CD1c-positive myeloid dendritic cell (primary cell): ENCODE measurements around the gene PSMA1.
A peak's percentile ranks its signal among the peaks of the same experiment; 100 is the strongest.
"Not testable (repeated sequence)": the region's sequence is repeated elsewhere in the genome, so short reads cannot be mapped to it uniquely, and the experiment has no call there.

Source experiments
- DNase-seq: peaks from one replicate; pipeline ENCODE4 v3.0.0-alpha.2; 2016; ENCODE audit errors: extremely low spot score

PSMA1 gene

DNA sequence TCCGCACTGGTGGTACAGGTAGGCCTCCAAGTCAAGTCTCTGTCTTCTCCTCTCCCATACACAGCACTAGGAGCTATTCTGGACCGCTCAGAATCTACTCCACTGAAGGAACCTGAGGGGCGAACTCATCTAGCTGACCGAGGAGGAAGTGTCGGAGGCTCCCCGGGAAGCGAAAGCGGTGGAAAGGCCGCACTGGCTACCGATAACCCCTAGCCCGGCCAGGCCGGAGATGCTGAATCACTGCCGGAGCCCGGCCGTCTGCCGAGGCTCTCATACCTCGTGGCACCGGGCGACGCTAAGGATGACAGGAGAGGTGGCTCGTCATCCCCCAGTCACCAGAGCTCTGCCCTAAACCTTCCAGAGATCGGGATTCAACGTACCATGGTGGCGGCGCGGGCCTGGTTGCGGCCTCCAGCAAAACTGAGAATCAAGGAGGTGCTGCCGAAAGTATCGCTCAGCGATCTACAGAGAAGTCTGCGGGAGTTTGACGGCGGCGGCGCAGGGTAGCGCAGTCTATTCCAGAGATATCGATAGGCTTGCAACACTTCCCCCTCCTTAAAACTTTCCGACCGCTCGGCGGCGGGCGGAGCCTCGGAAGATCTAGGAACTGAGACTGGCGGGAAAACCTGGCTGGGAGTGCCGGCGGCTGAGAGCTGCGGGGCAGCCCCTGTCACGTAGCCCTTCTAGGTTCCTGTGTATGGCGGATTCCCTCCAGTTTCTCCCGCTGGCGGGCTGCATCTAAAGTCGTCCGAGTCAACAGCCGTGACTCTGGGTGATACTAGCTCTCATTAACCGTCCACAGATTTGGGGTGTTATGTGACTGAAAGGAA lies at the start of gene PSMA1:
Gene PSMA1 (minus strand): TSS at position 470 of the 830 bp plus-strand sequence. CDS start 87 bp downstream, at position 383.
- peak; percentile 97 for DNase-seq

DNA sequence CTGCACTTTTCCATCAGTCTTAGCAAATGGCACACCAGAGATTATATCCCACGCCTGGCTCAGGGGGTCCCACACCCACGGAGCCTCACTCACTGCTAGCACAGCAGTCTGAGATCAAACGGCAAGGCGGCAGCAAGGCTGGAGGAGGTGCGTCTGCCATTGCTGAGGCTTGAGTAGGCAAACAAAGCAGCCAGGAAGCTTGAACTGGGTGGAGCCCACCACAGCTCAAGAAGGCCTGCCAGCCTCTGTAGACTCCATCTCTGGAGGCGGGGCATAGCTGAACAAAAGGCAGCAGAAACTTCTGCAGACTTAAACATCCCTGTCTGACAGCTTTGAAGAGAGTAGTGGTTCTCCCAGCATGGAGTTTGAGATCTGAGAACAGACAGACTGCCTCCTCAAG lies 49.3 kb upstream of the PSMA1 start:
- not testable (repeated sequence) for DNase-seq

DNA sequence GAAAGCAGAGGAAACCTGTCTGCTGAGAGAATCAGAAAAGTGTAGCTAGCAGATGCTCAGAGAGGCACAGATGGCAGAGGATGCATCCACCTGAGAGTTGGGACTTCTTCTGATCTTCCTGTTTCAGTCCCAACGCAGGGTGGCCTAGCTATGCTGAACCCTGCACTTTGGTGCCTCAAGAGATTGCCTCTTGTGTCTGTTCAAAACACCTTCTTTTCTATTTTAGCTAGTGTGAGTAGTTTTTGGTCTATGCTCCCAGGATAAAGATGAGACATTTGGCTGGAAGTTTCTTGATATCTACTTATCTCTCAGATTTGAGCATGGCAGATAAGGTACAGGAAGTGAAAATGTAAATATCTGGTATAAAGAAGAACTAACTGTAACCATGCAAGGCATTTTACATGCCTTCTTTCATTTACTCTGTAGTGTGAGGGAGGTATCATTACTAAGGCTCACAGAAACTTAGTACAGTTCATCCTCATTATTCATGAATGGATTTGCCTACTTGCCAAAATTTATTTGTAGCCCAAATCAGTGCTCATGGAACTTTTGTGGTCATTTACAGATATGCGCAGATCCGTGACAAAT lies 47.0 kb upstream of the PSMA1 start:
- DNase-seq = no peak

DNA sequence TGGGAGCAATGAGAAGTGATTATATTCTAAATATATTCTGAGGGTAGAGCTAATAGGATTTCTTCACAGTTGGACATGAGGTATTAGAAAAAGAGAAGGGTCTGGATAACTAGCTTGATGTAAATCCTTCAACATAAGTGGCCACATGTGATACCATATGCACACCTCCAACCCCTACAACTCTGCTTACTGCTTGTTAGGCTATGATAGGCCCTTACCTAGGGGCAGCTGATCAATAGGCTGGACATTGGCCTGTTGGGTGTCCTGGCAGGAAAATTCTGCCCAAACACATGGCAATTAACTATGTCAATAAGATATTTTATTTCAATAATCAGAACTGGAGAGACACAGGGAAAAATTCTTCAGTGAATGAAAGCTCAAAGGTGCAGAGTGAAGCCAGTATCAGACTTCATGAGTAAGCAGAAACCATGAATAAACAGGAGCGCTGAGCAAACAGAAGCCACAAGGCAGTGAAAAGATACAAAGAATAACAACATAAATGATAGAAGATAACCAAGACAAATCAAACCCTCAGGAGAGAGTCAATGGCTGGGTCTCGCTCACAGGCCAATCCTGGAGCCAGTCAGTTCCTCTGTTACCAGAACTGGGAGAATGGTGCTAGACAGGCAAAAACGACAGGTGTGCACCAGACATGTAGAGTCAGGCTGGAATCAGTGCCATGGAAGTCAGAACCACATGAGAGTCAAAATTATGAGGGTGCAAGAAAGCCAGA lies 46.3 kb upstream of the PSMA1 start:
- no peak for DNase-seq

DNA sequence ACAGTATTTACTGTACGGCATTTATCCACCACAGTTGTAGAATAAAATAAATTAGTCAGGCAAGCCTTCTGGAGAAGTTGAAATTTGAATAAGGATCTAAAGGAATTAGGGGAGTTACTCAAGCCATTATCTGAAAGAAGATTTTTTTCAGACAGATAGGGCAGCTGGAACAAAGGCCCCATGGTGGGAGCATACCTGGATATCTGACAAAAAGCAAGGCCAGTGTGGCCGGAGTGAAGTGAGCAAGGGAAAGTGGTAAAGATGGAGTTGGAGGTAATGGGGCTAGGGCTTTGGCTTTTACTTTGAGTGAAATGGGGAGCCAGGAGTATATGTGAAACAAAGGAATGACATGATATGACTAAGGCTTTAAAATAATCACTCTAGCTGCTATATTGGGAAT lies 45.7 kb upstream of the PSMA1 start:
- no peak for DNase-seq

DNA sequence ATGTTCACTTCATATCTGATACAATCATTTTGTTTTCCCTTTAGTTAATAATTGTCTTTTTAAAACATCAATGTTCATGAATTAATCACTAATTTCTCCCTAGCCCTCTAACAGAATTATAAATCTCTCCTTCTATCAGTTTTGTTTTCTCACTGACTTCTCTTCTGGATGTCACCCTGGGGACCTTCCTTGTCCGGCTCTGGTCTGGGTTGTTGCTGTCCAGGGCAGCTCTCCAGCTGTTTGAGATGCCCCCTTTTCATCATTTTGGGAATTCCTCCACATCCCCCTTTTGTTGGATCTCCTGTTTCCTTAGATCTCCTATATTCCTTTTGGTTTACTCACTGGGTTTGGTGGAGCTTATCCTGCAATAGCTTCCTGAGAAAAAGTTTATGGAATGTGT lies 35.6 kb upstream of the PSMA1 start:
- no peak for DNase-seq

DNA sequence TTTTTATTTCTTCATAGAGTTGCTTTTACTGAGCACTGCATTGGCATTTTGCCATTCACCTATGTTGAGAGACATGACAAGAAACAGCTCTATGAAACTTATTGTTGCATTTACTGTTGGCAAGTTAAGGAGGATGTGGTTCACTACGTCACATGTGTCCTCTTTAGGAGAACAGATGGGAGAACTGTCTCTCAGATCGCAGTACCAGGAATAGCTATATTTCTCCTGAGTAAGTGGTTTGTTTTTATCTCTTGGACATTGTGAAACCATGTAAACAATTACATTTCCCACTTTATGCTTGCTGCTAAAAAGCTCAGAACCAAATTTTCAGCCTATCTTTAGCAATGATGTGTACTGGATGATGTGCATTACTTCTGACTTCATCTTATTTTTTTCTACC lies 34.8 kb upstream of the PSMA1 start:
- DNase-seq = peak; percentile 33

DNA sequence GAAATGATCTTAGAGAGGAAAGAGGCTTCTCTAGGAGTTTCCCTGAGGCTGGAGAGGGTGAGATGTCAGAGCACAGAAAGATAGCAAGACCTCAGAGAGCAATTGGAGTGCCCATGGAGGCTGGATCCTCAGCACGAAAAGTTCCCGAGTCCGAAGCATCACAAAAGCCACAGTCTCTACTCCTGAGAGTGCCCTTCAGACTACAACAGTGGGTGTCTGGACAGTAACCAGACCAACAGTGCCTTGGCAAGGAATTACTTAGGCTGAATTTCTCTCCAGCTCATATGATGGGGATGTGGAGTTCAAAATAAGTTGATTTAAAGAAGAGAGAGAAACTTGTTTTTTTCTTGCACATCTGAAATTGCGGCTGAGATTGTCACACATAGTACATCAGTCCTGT lies 31.9 kb upstream of the PSMA1 start:
- DNase-seq = no peak

DNA sequence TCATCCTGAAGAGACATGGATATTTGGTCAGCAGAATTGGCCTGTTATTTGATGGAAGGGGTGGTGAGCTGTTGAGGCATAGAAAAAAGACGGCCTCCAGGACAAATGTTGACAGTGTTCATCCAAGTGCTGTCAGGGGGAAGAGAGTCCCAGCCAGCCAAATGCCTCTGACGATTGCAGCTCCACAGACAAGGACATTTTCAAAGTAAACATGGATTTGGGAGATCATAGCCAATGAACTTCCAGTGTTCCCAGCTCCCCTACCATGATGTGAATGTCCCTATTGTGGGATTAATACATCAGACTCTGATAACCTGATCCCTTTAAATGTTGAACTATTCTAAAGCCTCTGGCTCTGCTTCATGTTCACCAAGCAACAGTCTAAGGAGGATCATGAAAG lies 31.2 kb upstream of the PSMA1 start:
- DNase-seq = no peak

DNA sequence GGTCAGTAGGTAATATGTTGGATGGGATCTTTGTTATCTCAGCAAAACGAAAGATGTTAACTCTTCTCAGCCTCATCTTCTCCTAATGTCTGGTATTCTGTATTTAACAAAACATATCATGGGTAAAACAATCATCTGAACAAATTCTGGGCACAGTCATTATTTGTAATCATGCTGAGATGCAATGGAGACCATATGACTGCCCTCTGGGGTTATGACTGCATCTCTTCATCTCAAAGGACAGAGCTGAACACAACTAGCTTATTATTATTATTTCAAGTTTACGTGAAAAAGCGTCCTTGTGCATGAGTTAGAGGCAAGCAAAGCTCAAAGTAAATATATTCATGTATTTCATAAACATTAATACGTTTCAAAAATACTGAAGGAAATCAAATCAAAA lies 29.7 kb upstream of the PSMA1 start:
- DNase-seq = no peak

DNA sequence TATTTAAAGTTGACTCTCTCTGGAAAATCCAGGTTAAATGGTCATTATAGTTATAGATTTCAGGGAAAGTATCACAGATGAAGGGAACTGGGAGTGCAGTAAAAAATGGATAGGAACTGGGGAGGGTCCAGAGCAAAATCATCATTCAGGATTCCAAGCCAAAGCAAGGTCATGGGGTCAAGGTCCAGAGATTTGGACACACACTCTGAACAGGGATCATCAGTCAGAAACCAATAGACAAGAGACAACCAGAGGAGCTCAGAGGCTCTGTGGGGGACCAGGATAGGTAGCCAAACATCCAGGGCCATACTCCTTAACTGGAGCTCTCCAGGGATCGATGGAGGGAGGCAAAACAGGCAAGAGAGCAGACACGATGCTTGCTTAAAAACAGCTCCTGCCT lies 27.3 kb upstream of the PSMA1 start:
- DNase-seq = no peak

DNA sequence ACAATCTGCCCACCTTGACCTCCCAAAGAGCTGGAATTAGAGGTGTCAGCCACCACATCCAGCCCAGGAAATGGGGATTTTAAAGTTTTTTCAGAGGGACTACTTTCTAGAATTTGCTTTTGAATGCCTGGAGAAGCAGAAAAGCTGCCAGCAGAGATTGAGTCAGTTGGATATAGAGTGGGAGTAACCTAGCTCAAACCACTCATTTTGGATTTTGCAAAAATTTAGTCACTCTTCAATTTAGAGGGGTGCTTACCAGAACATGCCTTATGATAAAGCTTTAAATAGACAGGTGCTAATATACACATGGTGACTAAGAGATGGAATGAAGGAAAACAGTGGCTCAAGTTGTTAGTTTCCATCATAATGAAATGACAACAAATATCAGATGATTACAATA lies 26.5 kb upstream of the PSMA1 start:
- no peak for DNase-seq

DNA sequence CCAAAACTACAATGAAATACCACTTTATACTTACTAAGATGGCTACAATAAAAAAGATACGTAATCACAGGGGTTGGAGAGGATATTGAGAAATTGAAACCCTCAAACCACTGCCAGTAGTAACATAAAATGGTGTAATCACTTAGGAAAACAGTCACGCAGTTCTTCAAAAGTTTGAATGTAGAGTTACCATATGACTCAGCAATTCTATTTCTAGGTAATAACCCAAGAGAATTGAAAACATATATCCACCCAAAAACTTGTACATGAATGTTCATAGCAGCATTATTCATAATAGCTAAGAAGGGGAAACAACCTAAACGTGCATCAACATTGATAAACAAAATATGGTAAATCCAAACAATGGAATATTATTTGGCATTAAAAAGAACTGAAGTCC lies 24.4 kb upstream of the PSMA1 start:
- peak; percentile 84 for DNase-seq

DNA sequence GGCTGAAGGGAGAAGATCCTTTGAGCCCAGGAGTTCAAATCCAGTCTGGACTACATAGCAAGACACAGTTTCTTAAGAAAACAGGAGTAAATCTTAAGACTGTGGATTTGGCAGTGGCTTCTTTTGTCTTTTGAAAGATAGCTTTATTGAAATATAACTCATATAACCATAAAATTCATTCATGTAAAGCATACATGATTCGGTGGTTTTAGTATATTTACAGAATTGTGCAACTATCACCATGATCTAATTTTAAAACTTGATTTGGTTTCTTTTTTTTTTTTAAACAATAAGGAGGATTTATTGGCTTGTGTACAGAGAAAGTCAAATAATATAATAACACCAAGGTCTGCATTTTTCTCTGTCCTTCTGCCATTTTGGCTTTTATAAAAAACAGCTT lies 23.1 kb upstream of the PSMA1 start:
- DNase-seq = no peak

DNA sequence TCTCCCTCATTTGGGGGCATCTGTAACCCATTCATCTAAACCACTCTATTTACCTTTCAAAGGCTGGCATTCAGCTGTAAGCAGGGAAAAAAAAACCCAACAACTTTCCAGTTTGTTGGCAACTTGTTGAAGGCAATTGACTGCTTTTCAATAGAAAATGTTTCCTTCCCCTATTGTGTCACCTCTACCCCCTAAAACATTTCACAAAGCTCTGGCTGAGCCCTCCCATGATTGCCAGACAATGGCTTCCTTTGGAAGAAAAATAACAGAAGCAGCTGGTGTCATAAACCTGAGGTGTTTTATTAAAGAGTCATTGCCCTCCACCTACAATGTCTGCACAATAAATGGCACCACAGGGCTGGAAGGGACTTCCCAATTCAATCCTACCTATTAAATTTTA lies 22.1 kb upstream of the PSMA1 start:
- DNase-seq = peak; percentile 48

DNA sequence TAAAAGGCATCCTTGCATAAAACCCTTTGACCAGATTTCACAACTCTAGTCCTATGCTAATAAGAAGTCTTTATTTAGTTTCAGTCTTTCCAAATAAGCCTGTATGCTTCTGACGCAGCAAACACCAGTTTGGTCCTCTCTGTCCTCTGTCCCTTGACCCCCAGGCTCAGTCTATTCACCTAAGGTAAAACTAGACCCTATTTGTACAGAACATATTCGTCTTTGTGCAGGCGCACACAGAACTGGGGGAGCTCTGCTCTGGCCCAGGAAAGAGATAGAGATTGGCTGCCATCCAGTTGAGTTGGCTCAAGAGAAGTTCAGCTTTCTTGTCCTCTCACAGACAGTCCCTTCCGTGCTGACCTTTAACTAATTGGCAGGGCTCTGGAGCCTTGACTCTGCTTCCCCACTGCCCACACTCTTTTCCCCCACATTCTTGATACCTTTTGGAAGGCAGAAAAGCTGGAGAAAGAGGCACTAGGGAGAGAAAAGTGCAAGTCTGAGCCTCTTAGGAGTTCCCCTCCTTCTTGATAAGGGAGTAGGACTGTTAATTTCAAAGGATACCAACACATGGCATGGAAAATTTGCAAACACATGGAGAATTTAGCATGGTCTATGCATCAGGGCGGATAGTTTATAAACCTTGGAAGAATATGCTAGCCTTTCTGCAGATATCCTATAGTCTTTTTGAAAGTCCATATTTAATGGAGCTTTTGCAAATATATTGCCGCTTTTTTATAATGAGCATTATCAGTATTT lies 21.2 kb upstream of the PSMA1 start:
- DNase-seq = peak; percentile 53

DNA sequence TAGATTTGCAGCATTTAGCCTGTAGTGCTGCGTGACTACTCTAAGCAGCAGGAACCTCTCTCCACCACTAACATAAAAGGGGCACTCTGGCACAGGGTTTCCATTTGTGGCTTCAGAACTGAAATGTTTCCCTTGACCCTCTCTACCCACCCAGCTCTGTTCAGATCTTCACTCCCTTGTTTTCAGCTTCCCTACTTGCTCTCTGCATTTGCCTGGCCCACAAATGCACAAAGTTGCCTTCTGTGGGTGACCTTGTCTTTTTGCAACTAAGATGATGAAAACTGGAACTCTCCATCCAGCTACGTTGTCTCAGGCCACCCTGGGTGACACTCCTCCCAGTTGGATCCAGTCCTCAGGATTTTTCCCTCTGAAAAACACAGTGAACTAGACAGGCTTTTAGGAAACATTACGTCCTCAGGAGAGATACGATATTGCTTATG lies 19.8 kb upstream of the PSMA1 start:
- peak; percentile 10 for DNase-seq

DNA sequence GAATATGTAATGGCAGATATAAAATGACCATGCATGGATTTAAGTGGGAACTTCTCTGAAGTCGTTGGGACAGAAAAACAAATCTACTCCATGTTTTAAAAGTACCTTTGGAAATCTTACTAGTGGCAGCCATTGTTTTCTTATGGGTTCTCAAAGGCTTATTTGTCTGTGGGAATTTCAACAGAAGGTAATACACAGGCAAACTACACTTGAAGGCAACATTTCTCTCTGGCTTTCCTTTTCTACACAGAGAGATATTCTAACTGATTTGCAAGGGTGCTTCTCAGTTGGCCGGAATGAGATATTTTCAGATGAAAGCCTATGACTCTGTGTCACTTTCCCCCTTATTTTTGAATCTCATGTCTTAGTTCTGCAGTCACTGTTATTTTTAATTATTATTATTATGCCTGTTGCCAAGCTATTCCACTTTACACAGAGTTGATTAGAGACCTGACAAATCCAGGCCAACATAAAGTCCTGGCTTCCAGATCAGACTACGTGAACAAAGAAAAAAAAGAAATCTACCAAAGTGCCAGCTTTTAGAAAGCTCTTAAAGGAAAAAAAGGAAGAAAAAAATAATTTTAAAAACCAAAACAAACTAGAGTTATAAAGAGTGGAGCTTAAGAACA lies 18.9 kb upstream of the PSMA1 start:
- DNase-seq = no peak

DNA sequence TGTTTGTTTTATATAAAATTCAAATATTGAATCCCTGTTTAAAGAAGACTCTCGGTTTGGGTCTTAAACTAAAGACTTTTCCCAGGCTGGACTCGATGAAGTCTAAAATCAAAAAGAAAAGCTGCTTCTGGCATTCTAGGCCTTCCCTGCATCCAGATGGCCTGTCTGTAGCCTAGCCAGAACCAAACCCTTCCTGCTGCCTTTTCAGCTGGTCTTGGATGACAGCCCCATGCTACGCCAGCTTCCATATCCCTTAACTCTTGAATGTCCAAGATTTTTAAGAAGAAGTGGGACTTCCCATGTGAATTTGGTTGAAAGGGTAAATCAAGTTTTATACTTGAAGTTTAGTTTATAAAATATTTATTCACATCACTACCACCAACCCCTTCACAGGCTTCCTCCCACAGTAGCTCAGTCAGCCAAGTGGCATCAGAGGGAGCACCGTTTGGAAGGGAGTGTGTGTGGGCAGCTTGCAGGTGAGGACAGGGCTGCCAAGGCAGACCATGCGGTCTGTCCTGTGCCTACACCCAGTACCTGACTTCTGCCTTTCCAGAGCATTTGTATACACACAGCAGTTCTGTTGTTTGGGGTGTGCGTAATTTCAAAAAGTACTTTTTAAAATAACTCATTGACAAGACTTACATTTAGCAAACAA lies 18.2 kb upstream of the PSMA1 start:
- no peak for DNase-seq

DNA sequence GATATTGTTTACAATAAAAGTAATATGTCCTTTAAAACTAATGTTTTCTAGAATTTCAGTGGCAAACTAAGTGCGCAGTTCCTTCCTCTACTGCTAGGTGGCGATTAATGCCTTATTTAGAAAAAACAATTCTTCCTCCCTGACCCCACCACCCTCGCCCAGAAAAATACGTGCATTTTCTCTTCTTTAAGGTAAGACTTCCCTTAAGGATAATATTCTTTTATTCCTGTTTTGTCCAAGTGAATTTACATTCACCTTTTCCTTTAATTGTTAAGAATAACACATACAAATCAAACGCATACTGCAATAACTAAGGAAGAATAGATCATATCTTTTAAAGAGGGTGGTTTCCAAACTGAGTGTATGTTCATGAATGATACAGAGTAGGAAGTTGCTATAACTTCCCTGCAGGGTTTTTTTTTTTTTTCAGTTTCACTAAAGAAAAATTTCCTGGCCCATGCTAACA lies 17.0 kb upstream of the PSMA1 start:
- DNase-seq = peak; percentile 64

DNA sequence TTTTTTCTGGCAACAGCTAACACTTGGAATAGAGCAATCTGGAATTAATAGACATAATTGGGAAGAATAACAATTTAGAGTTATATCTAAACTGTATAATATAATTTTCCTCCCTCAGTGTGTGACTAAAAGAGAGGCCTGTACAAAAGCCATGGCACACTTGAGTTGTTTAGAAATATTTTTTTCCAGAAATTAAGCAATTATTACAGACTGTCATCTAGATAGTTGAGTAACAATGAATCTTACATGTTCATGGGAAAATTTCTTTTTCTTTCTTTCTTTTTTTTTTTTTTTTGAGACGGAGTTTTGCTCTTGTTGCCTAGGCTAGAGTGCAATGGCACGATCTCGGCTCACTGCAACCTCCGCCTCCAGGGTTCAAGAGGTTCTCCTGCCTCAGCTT lies 15.0 kb upstream of the PSMA1 start:
- not testable (repeated sequence) for DNase-seq
